Parathyroid adenoma (tissue), 2 donors: ENCODE data around the gene LSM3.

Experiments used
- H2AFZ ChIP-seq: fragments of 300-600 bp; sonication (generic); one replicate; pipeline ENCODE4 v1.7.0; 2017; ENCODE audit warnings: antibody characterized with exemption, mild to moderate bottlenecking
- H3K27ac ChIP-seq: fragments of 300-600 bp; sonication (generic); one replicate; pipeline ENCODE4 v1.7.0; 2017
- H3K27me3 ChIP-seq: fragments of 300-600 bp; sonication (generic); one replicate; pipeline ENCODE4 v1.7.0; 2017; ENCODE audit warnings: low read length; ENCODE audit not compliant: control insufficient read depth, insufficient read depth
- H3K36me3 ChIP-seq: fragments of 300-600 bp; sonication (generic); one replicate; pipeline ENCODE4 v1.7.0; 2017; ENCODE audit warnings: low read length; ENCODE audit not compliant: control insufficient read depth, insufficient read depth
- H3K4me1 ChIP-seq: fragments of 300-600 bp; sonication (generic); one replicate; pipeline ENCODE4 v1.7.0; 2017; ENCODE audit warnings: control low read depth
- H3K4me2 ChIP-seq: fragments of 300-600 bp; sonication (generic); one replicate; pipeline ENCODE4 v1.7.0; 2017; ENCODE audit warnings: low read length
- H3K4me3 ChIP-seq: fragments of 300-600 bp; sonication (generic); one replicate; pipeline ENCODE4 v1.7.0; 2017; ENCODE audit warnings: low read depth, low read length
- H3K79me2 ChIP-seq: fragments of 300-600 bp; sonication (generic); one replicate; pipeline ENCODE4 v1.7.0; 2017; ENCODE audit warnings: control low read depth
- H3K9ac ChIP-seq: fragments of 300-600 bp; sonication (generic); one replicate; pipeline ENCODE4 v1.7.0; 2017; ENCODE audit warnings: mild to moderate bottlenecking
- H3K9me3 ChIP-seq: fragments of 300-600 bp; sonication (generic); one replicate; pipeline ENCODE4 v1.7.0; 2017; ENCODE audit warnings: low read length; ENCODE audit not compliant: control insufficient read depth
- TF ChIP-seq, protein P1 (sequence below): fragments of 300-600 bp; sonication (generic); IDR thresholded peaks from one replicate; pipeline ENCODE4 v1.7.0; 2017; ENCODE audit warnings: antibody characterized with exemption, mild to moderate bottlenecking
- donor health status: primary hyperparathyroidism.

Gene LSM3

DNA sequence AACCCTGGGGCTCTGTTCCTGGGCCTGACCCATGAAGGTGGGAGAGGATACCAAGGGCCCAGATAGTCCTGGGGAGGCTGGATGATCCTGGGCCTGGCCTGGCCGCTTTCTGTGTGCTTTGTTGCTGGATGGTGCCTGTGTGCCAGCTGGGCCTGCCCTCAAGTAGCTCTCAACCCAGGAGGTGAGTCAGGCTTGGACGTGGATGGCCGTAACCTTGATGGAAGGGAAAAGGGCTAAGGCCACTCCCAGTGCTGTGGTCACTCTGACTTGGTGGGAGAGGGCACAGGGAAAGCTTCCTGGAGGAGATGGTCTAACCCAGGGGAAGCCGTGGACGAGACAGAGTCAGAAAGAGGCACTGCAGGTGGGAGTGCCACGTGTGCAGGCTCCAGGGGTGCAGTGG, 44.3 kb upstream of the LSM3 start:
- H3K36me3 ChIP-seq, result no peaks in the 10 kb centered on the region
- H2AFZ ChIP-seq, result no peak overlapping the region

DNA sequence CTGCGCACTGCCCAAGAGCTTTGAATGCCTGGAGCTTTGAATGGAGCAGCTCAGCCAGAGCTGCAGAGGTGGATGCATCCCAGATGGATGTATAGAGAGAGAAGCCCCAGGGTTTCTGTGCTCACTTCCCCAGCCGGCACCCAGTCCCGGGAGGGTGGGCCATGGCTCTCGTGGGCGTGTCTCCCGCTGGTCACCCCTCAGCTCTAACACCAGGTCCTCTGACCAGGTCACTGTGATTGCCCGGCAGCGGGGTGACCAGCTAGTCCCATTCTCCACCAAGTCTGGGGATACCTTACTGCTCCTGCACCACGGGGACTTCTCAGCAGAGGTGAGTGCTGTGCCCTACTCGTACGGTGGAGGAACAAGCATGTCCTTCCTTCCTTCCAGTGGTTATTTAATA, 43.0 kb upstream of the LSM3 start:
- Histone ChIP-seq H3K9ac (no peak overlapping the region), H3K4me1 (no peaks in the 10 kb centered on the region), H3K4me2 (no peak overlapping the region), H3K27me3 (no peaks in the 10 kb centered on the region), H3K79me2 (peaks cover 3% of the 10 kb centered on the region), H3K27ac (no peak overlapping the region), H2AFZ (no peak overlapping the region), H3K36me3 (no peaks in the 10 kb centered on the region), H3K9me3 (no peaks in the 10 kb centered on the region), H3K4me3 (no peak overlapping the region)
- TF ChIP-seq, protein P1, sequence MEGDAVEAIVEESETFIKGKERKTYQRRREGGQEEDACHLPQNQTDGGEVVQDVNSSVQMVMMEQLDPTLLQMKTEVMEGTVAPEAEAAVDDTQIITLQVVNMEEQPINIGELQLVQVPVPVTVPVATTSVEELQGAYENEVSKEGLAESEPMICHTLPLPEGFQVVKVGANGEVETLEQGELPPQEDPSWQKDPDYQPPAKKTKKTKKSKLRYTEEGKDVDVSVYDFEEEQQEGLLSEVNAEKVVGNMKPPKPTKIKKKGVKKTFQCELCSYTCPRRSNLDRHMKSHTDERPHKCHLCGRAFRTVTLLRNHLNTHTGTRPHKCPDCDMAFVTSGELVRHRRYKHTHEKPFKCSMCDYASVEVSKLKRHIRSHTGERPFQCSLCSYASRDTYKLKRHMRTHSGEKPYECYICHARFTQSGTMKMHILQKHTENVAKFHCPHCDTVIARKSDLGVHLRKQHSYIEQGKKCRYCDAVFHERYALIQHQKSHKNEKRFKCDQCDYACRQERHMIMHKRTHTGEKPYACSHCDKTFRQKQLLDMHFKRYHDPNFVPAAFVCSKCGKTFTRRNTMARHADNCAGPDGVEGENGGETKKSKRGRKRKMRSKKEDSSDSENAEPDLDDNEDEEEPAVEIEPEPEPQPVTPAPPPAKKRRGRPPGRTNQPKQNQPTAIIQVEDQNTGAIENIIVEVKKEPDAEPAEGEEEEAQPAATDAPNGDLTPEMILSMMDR, result no peak

More for the DNA sequence above, 44.3 kb upstream of the LSM3 start:
- H3K4me3 ChIP-seq, result no peak overlapping the region
- no peak overlapping the region for H3K4me2 ChIP-seq
- H3K9me3 ChIP-seq, result no peaks in the 10 kb centered on the region
- TF ChIP-seq, protein P1, result no peak
- H3K27ac ChIP-seq, result no peak overlapping the region
- H3K4me1 ChIP-seq, result no peaks in the 10 kb centered on the region
- H3K9ac ChIP-seq, result no peak overlapping the region
- H3K79me2 ChIP-seq, result peaks cover 11% of the 10 kb centered on the region
- no peaks in the 10 kb centered on the region for H3K27me3 ChIP-seq

DNA sequence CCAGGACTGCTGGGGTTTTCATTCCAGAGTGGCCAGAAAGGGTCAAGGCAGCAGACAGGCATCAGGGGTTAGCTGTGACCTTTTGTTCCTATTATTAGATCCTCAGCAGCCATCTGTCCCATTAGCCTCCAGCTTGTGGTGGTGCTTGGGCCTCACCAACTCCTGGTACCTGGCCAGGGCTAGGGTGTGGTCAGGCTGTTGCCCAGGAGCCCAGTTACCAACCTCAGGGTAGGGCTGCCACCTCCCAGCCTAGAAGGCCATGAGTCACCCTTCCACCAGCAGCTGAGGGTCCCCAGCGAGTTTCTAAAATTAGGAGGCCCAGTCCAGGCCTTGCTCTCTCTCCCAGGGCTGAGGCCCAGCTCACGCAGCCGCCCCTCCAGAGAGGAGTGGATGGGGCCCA, 41.6 kb upstream of the LSM3 start:
- no peaks in the 10 kb centered on the region for H3K4me1 ChIP-seq
- no peaks in the 10 kb centered on the region for H3K79me2 ChIP-seq
- H3K27me3 ChIP-seq, result no peaks in the 10 kb centered on the region
- H2AFZ ChIP-seq, result no peak overlapping the region
- no peaks in the 10 kb centered on the region for H3K36me3 ChIP-seq
- no peak overlapping the region for H3K4me2 ChIP-seq
- H3K9me3 ChIP-seq, result no peaks in the 10 kb centered on the region
- H3K27ac ChIP-seq, result no peak overlapping the region
- TF ChIP-seq, protein P1, result no peak
- no peak overlapping the region for H3K9ac ChIP-seq
- H3K4me3 ChIP-seq, result no peak overlapping the region

DNA sequence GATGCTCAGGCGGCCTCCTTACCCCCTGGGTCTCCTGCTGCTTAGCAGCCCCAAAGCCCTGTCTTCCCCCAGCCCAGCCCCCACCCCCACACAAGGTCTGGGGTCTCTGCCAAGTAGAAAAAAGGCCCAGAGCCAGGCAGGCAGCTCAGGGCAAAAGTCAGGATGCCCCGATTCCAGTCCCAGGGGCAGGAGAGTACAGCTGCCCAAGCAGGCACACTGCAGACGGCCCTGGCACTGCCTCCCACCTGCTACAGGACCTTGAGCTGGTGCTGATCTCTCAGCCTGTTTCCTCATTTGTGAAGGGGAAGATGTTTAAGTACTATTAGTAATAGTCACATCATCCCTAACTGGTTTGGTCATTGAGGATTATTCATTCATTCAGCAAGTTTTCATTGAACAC, 41.2 kb upstream of the LSM3 start:
- TF ChIP-seq, protein P1, result no peak

DNA sequence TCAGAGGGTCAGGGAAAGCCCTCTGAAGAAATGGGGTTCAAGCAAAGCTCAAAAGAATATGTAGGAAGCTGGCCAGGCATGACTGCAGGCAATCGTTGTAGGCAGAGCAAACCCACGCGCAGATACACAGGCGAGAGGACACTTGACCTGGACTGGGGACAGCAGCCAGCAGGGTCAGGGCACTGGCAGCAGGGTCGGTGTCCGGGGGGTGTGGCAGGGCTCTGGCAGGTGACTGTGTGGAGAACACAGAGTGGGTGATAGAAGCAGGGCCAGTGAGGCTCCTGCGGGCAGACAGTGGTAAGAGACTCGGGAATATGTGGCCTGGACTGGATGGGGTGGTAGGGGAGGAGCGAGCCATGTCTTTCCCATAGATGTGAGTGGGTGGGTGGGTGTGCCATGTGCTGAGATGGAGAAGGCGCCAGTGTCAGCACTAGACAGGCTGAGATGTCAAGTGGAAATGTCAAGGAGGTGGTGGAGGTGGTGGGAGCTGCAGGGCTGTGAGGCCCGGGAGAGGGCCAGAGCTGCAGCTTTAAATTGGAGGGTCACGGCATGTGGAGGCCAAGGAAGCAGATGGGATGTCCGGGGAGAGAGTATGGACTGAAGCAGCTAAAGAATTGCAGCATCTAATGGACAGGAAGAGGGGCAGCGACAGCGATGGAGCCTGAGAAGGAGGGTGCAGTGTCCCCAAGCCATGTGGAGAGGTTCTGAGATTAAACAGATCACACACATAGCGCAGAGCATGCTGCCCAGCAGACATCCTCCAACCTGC, 40.3 kb upstream of the LSM3 start:
- Histone ChIP-seq H3K36me3 (no peaks in the 10 kb centered on the region), H3K27me3 (no peaks in the 10 kb centered on the region), H3K4me3 (no peak overlapping the region), H3K9me3 (no peaks in the 10 kb centered on the region), H2AFZ (no peak overlapping the region), H3K27ac (no peak overlapping the region), H3K9ac (no peak overlapping the region), H3K4me2 (no peak overlapping the region), H3K79me2 (no peaks in the 10 kb centered on the region), H3K4me1 (no peaks in the 10 kb centered on the region)
- TF ChIP-seq, protein P1, result no peak

More for the DNA sequence above, 41.2 kb upstream of the LSM3 start:
- H3K9me3 ChIP-seq, result no peaks in the 10 kb centered on the region
- H3K4me1 ChIP-seq, result no peaks in the 10 kb centered on the region
- no peak overlapping the region for H3K9ac ChIP-seq
- H3K36me3 ChIP-seq, result no peaks in the 10 kb centered on the region
- H3K79me2 ChIP-seq, result no peaks in the 10 kb centered on the region
- H3K4me2 ChIP-seq, result no peak overlapping the region
- H3K27me3 ChIP-seq, result no peaks in the 10 kb centered on the region
- H2AFZ ChIP-seq, result no peak overlapping the region
- no peak overlapping the region for H3K27ac ChIP-seq
- no peak overlapping the region for H3K4me3 ChIP-seq
